HG02571 (cell line): ENCODE measurements around the gene GPR143.

Experiments
- ATAC-seq: cut with Tn5 transposase; IDR thresholded peaks from one replicate; pipeline ENCODE4 v1.9.1; 2021; ENCODE audit warnings: mild to moderate bottlenecking, moderate library complexity; ENCODE audit not compliant: unreplicated experiment

Gene GPR143

DNA sequence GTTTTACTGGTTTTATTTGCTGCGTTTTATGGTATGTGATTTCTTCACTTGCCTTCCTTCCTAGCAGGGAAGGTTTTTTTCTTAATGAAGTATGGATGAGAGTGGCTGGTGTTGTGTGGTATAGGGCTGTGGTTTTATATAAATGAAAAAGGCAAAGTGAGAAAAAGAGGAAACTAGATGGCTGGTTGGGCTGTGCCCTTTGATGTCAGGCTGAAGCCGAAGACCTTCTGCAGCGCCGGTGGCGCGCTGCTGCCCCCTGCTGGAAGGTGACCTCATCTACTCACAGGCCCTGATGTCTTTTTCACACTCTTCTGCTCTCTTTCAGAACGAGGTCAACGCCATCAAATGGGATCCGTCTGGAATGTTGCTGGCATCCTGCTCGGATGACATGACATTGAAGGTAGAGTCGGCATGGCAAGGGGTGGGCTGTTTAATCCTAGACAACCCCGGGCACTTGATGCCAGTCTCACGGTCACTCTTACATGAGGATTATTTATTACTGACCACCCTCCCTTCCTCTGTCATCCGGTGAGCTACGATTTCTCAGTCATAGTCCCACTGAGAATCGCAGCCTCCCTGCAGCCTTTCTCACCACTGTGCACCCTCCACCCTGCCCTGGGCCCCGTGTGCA lies 56.6 kb downstream of the GPR143 start:
- ATAC-seq, result peak; percentile 79

DNA sequence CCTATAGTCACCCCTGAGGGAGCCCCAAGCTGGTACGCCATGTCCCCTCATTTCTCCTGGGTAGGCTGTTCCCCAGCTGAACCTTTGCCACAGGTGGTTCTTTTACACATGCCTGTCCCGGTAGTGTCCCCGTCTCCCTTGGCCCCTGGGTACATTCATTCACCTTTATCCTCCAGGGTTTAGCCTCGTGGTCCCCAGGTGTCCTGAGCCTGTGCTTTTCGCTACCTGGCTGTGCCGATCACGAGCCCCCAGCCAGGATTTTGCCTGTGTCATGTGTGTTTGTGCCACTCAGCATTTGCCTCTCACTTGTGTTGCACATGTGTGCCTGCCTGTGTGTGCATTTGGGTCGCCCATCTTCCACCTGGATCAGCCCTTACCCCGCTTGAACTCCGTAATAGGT lies 57.6 kb downstream of the GPR143 start:
- no peak for ATAC-seq

- ATAC-seq, result no peak
These were observed 58.2 kb downstream of the GPR143 start for GRCh38 chrX:9707306-9708033.

DNA sequence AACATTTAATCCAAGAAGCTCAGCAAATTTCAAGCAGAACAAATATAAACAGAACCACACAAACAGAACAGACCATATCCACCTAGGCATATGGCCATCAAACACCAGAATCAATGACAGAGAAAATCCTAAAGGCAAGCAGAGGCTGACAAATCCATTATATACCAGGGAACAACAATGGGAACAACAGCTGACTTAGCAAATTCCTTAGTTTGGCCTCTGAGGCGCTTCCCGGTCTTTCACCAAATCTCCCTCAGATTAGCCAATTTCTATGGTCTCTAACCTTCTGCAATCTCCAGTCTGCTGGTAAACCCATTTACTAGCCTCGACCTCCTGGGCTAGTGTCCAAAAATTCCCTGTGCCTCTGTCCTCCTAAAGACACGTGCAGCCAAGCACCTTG lies 59.2 kb downstream of the GPR143 start:
- ATAC-seq, result no peak

DNA sequence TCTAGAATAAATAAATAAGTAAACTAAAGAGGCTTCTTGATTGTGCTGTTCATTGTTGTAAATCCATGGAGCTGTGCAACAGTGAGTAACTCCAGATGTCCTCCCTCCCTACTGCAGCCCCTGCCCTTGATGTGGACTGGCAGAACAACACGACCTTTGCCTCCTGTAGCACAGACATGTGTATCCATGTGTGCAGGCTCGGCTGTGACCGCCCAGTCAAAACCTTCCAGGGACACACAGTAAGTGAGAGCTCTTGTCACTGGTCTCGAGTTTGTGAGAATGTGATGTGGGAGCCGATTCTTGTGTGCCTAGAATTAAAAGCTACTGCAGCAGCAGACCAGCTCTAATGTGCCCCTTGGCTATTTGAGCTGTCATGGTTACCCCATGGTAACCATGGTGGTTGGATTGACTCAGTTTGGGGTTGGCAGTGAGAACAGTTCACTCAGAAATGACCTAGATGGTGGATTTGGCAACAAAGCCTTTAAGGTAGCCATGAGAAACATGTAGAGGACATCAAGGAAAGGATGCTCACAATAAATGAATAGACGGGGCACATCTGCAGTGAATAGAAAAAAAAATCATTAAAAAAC lies 60.7 kb downstream of the GPR143 start:
- no peak for ATAC-seq

DNA sequence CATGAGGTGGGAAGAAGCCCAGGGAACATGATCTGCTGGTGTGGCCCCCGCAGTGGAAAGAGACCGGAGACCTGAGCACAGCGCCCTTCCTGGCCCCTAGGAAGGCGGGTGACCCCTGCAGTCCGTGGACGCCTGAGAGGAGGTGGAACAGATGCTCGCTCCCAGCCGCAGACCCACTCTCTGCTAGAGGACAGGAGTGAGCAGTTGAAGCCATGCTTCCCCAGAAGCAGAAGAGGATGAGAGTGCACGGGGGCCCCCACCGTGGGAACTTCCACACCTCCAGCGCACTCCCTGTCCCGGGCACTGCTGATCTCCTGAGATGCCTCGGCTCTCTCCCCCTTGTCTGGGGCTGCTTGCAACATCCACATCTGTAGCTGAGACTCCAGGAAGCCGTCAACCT lies 62.2 kb downstream of the GPR143 start:
- ATAC-seq, result no peak

DNA sequence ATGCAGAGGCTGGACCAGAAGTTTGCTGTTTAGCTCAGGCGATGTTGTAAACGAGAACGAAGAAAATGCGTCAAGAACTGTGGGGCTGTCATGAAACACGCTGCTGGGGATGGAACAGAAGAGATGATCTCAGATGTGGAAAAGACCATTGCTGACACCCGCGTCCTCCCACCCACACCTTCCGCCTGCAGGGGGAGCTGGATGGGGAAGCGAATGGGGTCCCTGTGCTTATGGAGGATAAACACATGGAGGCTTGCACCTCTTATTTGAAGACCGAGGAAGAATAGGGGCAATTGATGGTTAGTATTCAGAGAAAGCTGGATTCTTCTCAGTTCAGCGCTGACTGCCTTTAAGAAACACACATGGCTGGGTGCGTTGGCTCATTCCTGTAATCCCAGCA lies 63.9 kb downstream of the GPR143 start:
- no peak for ATAC-seq

DNA sequence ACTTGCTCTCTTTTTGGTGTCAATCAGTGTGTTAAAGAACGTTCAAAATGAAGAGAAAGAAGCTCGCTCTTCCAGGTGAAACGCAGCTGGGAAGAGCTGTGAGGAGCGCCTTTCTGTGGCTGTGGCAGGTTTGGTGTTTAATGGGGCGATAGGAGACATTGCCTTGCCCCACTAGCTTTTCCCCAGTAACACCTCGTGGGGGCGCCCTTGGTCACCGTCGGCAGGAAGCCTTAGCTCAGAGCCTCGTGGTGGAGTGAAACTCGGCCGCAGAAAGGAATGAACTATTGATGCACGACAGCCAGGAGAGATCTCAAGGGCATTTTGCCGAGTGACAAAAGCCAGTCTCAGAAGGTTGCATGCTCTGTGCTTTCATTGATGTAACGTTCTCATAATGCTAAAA lies 65.1 kb downstream of the GPR143 start:
- no peak for ATAC-seq

DNA sequence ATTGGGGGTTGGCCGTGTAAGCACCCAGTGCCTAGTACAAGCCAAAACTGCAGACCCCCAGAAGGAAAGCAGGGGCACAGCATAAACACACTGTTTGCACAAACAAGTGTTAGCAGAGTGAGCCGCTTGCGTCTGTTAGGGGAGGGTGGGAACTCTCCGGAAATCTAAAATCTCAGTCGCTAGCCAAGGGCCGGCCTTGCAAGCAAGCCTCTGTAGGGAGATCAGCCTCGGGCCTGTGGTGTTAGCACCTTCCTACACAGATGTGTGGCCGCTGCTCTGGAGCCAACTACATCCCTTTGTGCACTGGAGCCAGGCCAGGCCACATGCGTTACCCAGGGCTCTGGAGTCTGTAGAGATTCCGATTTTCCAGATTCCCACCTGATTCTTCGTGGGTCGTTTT lies 67.1 kb downstream of the GPR143 start:
- ATAC-seq, result no peak

DNA sequence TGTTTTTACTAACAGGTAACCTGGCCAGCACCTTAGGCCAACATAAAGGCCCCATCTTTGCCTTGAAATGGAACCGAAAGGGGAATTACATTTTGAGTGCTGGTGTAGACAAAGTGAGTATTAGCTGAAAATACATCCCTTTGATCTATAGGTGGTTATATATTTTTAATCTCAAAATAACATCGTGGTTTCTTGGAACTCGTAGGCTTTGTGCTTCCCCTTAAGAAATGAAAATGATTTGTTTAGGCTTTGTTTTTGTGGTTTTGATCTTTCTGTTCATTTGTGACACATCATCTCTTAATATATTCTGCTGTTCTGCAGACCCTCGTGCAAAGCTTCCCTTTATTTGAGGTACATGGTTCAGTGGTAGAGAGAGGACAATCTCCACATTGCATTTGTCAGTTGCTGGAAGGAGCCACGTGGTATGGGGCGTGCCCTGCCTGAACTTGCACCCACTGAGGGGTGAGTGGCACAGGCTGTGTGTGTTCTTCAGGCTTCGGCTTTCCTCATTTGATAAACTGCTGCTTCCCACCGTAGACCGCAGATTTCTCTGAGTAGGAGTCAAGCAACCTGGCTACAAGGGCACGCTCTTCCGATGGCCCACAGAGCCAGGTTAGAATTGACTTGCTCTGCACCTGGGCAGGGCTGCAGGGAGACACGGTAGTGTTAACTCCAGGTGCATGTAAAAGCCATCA lies 72.2 kb downstream of the GPR143 start:
- ATAC-seq, result no peak

- no peak for ATAC-seq
These were observed 75.6 kb downstream of the GPR143 start for GRCh38 chrX:9690046-9690445.

- no peak for ATAC-seq
These were observed 76.8 kb downstream of the GPR143 start for GRCh38 chrX:9688833-9689232.

DNA sequence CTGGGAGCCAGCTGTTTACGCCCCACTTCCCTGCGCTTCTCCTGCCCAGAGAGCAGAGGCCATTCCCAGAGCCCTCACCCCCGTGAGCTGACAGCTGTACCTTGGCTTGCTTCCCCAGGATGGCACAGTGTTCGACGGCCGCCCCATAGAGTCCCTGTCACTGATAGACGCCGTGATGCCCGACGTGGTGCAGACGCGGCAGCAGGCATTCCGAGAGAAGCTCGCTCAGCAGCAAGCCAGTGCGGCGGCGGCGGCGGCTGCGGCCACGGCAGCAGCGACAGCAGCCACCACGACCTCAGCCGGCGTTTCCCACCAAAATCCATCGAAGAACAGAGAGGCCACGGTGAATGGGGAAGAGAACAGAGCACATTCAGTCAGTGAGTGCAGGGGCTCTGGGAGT lies 77.7 kb downstream of the GPR143 start:
- no peak for ATAC-seq

DNA sequence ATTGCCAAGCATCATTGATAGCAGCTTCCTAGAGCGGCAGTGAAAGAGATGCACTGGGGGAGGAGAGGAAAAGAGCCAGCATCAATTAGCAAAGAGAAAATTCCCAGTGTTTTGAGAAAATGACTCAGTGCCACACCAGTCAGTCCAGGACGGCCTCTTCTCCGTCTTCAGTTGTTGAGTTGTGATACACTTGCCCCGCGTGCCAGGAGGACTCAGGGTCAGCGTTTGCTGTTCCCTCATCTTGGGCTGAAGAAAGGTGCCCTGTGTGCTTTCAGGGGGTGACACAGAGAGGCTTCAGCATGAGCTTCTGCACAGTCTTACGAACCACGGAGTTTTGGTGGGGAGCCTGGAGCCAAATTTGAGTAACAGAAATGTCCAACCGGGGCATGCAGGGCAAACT lies 82.3 kb downstream of the GPR143 start:
- ATAC-seq, result no peak

DNA sequence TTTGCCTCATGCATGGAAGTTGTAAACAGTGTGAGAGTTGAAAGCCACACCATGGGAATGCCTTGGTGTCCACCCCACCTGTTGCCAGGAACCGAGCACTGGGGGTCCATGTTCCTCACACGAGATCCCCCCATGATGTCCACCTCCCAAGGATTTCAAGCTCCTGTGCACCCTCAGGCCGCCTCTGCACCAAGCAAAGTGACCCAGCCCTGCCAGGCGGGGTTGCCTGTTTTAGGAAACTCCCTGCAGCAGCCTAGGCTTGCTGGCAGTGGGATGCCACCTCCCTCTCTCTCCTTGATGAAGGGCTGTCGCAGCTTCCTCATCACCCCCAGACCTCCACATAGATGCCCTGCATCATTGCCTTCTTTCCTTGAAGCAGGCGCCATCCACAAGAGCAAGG lies 82.8 kb downstream of the GPR143 start:
- no peak for ATAC-seq

DNA sequence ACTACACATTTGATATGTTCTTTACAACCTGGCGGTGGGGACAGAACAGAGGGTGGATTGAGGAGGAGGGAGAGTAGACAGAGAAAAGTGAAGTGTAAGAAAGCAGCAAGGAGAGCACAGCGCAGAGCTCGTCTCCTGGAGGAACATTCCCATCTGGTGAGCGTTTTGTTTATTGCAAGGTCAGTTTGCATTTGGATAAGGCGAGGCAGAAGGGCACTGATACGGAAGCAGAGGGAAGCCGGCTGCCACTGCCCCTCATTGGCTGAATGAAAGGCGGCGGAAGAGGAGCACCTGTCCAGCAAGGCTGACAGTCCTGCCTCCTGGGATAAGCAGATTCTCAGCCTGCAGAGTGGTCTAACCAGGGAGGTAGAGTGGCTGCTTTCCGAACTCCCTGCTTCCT lies 83.2 kb downstream of the GPR143 start:
- no peak for ATAC-seq

GRCh38 chrX:9681422-9681821 lies 84.2 kb downstream of the GPR143 start:
- no peak for ATAC-seq

DNA sequence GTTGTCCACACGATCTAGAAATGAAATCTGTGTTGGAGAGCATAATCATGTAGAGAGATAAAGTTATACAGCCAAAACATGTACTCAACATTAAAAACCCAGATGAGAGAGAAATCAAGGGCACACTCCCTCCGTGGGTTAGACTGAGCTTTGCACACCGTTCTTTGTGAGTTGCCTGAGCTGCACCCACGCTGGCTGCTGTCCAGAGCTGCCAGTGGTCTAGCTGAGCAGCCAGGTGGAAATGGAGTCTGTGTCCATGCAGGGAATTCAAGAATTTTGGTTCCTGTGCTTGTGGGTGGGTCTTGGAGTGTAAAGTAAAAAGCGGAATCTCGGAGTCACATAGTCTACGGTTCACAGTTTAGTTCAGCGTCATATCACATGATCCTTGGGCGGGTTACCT lies 84.6 kb downstream of the GPR143 start:
- ATAC-seq, result no peak

DNA sequence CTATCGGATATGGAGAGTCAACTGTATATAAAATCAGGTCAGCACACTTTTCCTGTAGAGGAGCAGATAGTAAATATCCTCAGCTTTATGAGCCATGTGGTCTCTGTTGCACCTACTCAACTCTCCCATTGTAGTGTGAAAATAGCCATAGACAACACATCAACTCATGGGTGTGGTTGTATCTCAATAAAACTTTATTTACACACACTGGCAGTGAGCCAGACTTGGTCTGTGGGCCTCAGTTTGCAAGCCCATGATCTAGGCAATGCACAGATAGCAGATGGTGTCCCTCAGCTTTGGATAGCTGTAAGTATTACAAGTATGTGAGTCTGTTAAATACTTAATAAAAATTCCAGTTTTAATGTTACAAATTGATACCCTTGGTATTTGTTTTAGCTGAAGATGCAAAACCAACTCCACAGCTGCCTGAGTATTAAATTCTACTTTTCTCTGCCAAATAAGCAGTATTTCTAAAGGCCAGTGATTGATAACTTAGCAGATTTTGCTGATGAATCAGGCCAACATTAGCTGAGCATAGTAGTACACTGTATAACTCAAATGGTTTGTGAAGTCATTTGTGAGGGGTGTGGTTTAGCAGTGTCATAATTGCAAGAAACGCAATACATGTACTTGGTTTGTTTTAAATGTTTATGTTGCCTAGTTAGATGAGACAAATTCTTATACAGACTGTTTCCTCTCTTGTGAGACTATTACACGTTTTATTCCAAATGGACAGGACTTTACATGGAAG lies 87.3 kb downstream of the GPR143 start:
- no peak for ATAC-seq

GRCh38 chrX:9677098-9677739 lies 88.4 kb downstream of the GPR143 start:
- peak; percentile 97 for ATAC-seq

DNA sequence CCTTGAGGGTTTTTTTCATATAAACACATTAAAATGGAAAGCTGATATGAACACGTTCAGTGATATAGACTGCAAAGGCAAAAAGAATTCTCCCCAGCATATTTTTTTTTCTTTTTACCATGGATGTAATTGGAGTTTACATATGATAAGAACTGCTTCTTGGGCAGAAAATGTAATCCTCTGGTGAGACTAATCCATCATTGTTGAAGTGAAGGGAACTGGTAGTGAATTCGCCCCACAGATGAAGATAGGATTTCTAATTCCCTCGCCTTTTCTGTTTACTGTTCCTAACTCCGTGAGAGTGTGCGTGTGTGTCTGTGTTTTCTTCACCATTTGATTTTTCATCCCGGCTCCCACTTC lies 88.9 kb downstream of the GPR143 start:
- ATAC-seq, result no peak
